HepG2 (cell line): ENCODE results near the gene TGM6. TPM values are rescaled to one million over a fixed set of nuclear protein-coding genes. Genes with fewer than 3 reads are reported as not detected.

Experiments
- ARID5B ChIP-seq: IDR thresholded peaks from 2 replicates; pipeline ENCODE4 v1.4.0; 2020; ENCODE audit warnings: mild to moderate bottlenecking, missing genetic modification reagents
- BCL3 ChIP-seq: sonication (generic); formaldehyde crosslinking; IDR thresholded peaks from 2 replicates; pipeline ENCODE4 v1.5.1; 2020; ENCODE audit warnings: mild to moderate bottlenecking, missing genetic modification reagents, moderate library complexity
- CC2D1A ChIP-seq: sonication (generic); formaldehyde crosslinking; IDR thresholded peaks from 2 replicates; pipeline ENCODE4 v1.8.1; 2023; ENCODE audit warnings: mild to moderate bottlenecking, missing genetic modification reagents
- HNRNPL ChIP-seq: fragments of 200-400 bp; formaldehyde crosslinking; IDR thresholded peaks from 2 replicates; pipeline ENCODE4 v1.6.1; 2017; ENCODE audit warnings: mild to moderate bottlenecking, low read depth, low read length
- KDM4B ChIP-seq: sonication (generic); formaldehyde crosslinking; IDR thresholded peaks from 2 replicates; pipeline ENCODE4 v1.4.0; 2020; ENCODE audit warnings: missing genetic modification reagents
- MEF2D ChIP-seq: sonication (generic); formaldehyde crosslinking; IDR thresholded peaks from 2 replicates; pipeline ENCODE4 v1.5.1; 2020; ENCODE audit warnings: mild to moderate bottlenecking, missing genetic modification reagents
- MEIS2 ChIP-seq: sonication (generic); formaldehyde crosslinking; IDR thresholded peaks from 2 replicates; pipeline ENCODE4 v1.9.0; 2021; ENCODE audit warnings: mild to moderate bottlenecking, missing genetic modification reagents
- MNT ChIP-seq: fragments of 450-650 bp; IDR thresholded peaks from 2 replicates; pipeline ENCODE4 v1.6.1; 2016
- SOX13 ChIP-seq, 3 experiments: fragments of 450-650 bp in 1 of 3; sonication (generic) in 1 of 3; formaldehyde crosslinking in 1 of 3; IDR thresholded peaks in 2 of 3; conservative IDR thresholded peaks in 1 of 3; 2 replicates each; pipeline versions ENCODE4 v1.5.0 to v1.6.1; 2016 to 2020; ENCODE audit warnings: antibody characterized with exemption in 1 of 3, mild to moderate bottlenecking in 1 of 3, missing compliant biosample characterization in 1 of 3, missing genetic modification reagents in 1 of 3, moderate library complexity in 1 of 3
- SSRP1 ChIP-seq: IDR thresholded peaks from 2 replicates; pipeline ENCODE4 v1.6.1; 2016; ENCODE audit warnings: control low read depth
- THAP8 ChIP-seq: sonication (generic); formaldehyde crosslinking; IDR thresholded peaks from 2 replicates; pipeline ENCODE4 v1.5.1; 2020; ENCODE audit warnings: missing genetic modification reagents, mild to moderate bottlenecking, borderline replicate concordance
- THYN1 ChIP-seq: sonication (generic); formaldehyde crosslinking; IDR thresholded peaks from 2 replicates; pipeline ENCODE4 v1.8.1; 2023; ENCODE audit warnings: low read depth, mild to moderate bottlenecking, moderate library complexity, missing genetic modification reagents, borderline replicate concordance
- ZFP62 ChIP-seq: sonication (generic); formaldehyde crosslinking; IDR thresholded peaks from 2 replicates; pipeline ENCODE4 v1.4.0; 2020; ENCODE audit warnings: missing genetic modification reagents
- ZMYM3 ChIP-seq: sonication (generic); formaldehyde crosslinking; IDR thresholded peaks from 2 replicates; pipeline ENCODE4 v1.5.1; 2020; ENCODE audit warnings: mild to moderate bottlenecking, missing genetic modification reagents
- ZMYM4 ChIP-seq: sonication (generic); formaldehyde crosslinking; IDR thresholded peaks from 2 replicates; pipeline ENCODE4 v1.8.1; 2023; ENCODE audit warnings: mild to moderate bottlenecking, missing genetic modification reagents
- ZNF232 ChIP-seq: sonication (generic); formaldehyde crosslinking; IDR thresholded peaks from 2 replicates; pipeline ENCODE4 v1.4.0; 2020; ENCODE audit warnings: missing genetic modification reagents, borderline replicate concordance
- ZNF34 ChIP-seq: sonication (generic); formaldehyde crosslinking; IDR thresholded peaks from 2 replicates; pipeline ENCODE4 v1.4.0; 2020; ENCODE audit warnings: mild to moderate bottlenecking, missing genetic modification reagents, borderline replicate concordance
- ZNF552 ChIP-seq: sonication (generic); formaldehyde crosslinking; IDR thresholded peaks from 2 replicates; pipeline ENCODE4 v1.9.0; 2022; ENCODE audit warnings: missing genetic modification reagents, mild to moderate bottlenecking, borderline replicate concordance
- ZNF691 ChIP-seq: sonication (generic); formaldehyde crosslinking; IDR thresholded peaks from 2 replicates; pipeline ENCODE4 v1.4.0; 2020; ENCODE audit warnings: missing genetic modification reagents, low read depth, mild to moderate bottlenecking, borderline replicate concordance
- ZNF773 ChIP-seq: sonication (generic); formaldehyde crosslinking; IDR thresholded peaks from 2 replicates; pipeline ENCODE4 v1.4.0; 2020; ENCODE audit warnings: missing genetic modification reagents, borderline replicate concordance
- polyA plus RNA-seq, 8 experiments: library from polyadenylated mRNA; depleted of rRNA in 3 of 8; stranded (reverse) in 7 of 8; unstranded in 1 of 8; fragments of >200 nt; fragmentation: Illumina TruSeq in 4 of 8; extraction: Trizol in 4 of 8; gene quantifications; 2 replicates each; pipeline versions ENCODE4 v1.2.1 to v1.2.3, GENCODE V29; 2011 to 2016; ENCODE audit warnings: low read depth in 4 of 8, missing spikeins in 1 of 8, mixed read lengths in 1 of 8; ENCODE audit not compliant: insufficient read depth in 1 of 8
- total RNA-seq, 5 experiments: library from RNA; depleted of rRNA; stranded (reverse); fragments of >200 nt; fragmentation: Illumina TruSeq; extraction: Trizol; gene quantifications; 2 replicates each; pipeline ENCODE4 v1.2.3, GENCODE V29; 2016; ENCODE audit warnings: low read depth in 1 of 5

The TGM6 gene
- total and polyA plus RNA-seq, 2 of the 13 experiments (the other 11 are each of a cell fraction or from before 2014, with no cell fraction given), result not detected

GRCh38 chr20:2476742-2477615 lies 96.3 kb downstream of the TGM6 start (continued):
- TF ChIP-seq BCL3 (CRISPR knock-in tag), result no peak
- TF ChIP-seq SOX13 (IDR thresholded peaks at IDR 0.05), result no peak
- peak in 1 of 2 experiments; percentile 14; a peak in 1 of 4 replicates for TF ChIP-seq SOX13 (CRISPR knock-in tag; conservative IDR thresholded peaks at IDR 0.05 in 1 of 2, IDR thresholded peaks at IDR 0.05 in 1 of 2)
- TF ChIP-seq ZFP62, result no peak
- TF ChIP-seq MEIS2 (CRISPR knock-in tag), result no peak
- TF ChIP-seq ZNF552 (CRISPR knock-in tag), result no peak
- no peak for TF ChIP-seq KDM4B (CRISPR knock-in tag)
- 0 out of 2 replicates have a peak, but pooled peaks have one; percentile 7 for TF ChIP-seq HNRNPL
- no peak for TF ChIP-seq MEF2D
- no peak for TF ChIP-seq THYN1 (CRISPR knock-in tag)
- TF ChIP-seq ZMYM3 (CRISPR knock-in tag), result no peak
- TF ChIP-seq CC2D1A (CRISPR knock-in tag), result no peak
- no peak for TF ChIP-seq ZNF232 (CRISPR knock-in tag)
- TF ChIP-seq ZNF773 (CRISPR knock-in tag), result no peak
- TF ChIP-seq ZNF34 (CRISPR knock-in tag), result no peak
- TF ChIP-seq THAP8 (CRISPR knock-in tag), result no peak
- no peak for TF ChIP-seq MNT
- TF ChIP-seq ARID5B (CRISPR knock-in tag), result 0 out of 2 replicates have a peak, but pooled peaks have one; percentile 14
- no peak for TF ChIP-seq SSRP1 (CRISPR knock-in tag)
- no peak for TF ChIP-seq ZNF691 (CRISPR knock-in tag)
- no peak for TF ChIP-seq ZMYM4 (CRISPR knock-in tag)
